Activated CD4-positive, alpha-beta T cell treated with anti-CD3 and anti-CD28 coated beads, Interleukin-2, amount 10 ng/mL, durations not matched to agents 24 days and 14 days (primary cell): ENCODE measurements around the gene GJD4. TPM values are rescaled to one million over a fixed set of nuclear protein-coding genes. Genes with fewer than 3 reads are reported as not detected.
A peak's percentile ranks its signal among the peaks of the same experiment; 100 is the strongest.

Experiments used
- DNase-seq: peaks from one replicate; pipeline ENCODE4 v3.0.0; 2022
- H3K27ac Mint-ChIP-seq: one replicate; pipeline ENCODE4 v1.8.0; 2022; ENCODE audit warnings: mild to moderate bottlenecking, mixed read lengths
- H3K27me3 Mint-ChIP-seq: one replicate; pipeline ENCODE4 v1.8.0; 2022; ENCODE audit warnings: mixed read lengths
- H3K36me3 Mint-ChIP-seq: one replicate; pipeline ENCODE4 v1.8.0; 2022; ENCODE audit warnings: low read depth, mild to moderate bottlenecking, mixed read lengths
- H3K4me1 Mint-ChIP-seq: one replicate; pipeline ENCODE4 v1.8.0; 2021; ENCODE audit warnings: mixed read lengths
- H3K4me3 Mint-ChIP-seq: one replicate; pipeline ENCODE4 v1.8.0; 2022; ENCODE audit warnings: mild to moderate bottlenecking, moderate library complexity, mixed read lengths
- H3K9me3 Mint-ChIP-seq: one replicate; pipeline ENCODE4 v1.8.0; 2021; ENCODE audit warnings: mixed read lengths
- intact Hi-C: fragments of 100-400 bp; cut with micrococcal nuclease; formaldehyde crosslinking; loops from one replicate; pipeline ENCODE4 v1.15.1; 2023
- total RNA-seq: library from RNA; stranded (reverse); gene quantifications from 2 replicates; pipeline ENCODE4 v1.2.3, GENCODE V29; 2022

Gene GJD4
- total RNA-seq, 1 donor from 2014 or later = not detected

DNA sequence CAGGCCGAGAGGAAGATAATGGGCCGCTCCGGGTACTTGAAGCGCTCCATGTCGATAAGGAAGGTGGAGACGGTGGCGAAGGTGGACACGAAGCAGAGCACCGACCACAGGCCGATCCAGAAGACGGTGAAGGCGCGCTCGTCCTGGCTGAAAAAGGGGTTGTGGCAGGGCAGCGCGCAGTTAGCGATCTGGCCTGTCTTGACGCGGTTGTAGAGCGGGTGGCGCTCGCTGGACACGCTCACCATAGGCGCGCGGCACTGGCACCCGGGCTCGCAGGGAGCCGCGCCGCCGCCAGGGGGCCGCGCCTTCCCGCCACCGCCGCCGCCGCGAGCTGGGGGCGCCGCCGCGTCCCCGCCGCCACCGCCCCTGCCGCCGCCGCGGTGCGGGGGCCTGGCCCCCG, 35.3 kb downstream of the GJD4 start:
- Mint-ChIP-seq H3K4me3 (peak overlapping the region; percentile 83), H3K36me3 (no peaks in the 10 kb centered on the region), H3K4me1 (peaks cover 11% of the 10 kb centered on the region), H3K27me3 (peaks cover 74% of the 10 kb centered on the region), H3K9me3 (no peaks in the 10 kb centered on the region), H3K27ac (no peak overlapping the region)
- intact Hi-C loops = loop anchor here (5.0 kb wide), 2 partner anchors 518 to 1242 kb away; no protein-coding TSS in a partner anchor
- peak; percentile 79 for DNase-seq

DNA sequence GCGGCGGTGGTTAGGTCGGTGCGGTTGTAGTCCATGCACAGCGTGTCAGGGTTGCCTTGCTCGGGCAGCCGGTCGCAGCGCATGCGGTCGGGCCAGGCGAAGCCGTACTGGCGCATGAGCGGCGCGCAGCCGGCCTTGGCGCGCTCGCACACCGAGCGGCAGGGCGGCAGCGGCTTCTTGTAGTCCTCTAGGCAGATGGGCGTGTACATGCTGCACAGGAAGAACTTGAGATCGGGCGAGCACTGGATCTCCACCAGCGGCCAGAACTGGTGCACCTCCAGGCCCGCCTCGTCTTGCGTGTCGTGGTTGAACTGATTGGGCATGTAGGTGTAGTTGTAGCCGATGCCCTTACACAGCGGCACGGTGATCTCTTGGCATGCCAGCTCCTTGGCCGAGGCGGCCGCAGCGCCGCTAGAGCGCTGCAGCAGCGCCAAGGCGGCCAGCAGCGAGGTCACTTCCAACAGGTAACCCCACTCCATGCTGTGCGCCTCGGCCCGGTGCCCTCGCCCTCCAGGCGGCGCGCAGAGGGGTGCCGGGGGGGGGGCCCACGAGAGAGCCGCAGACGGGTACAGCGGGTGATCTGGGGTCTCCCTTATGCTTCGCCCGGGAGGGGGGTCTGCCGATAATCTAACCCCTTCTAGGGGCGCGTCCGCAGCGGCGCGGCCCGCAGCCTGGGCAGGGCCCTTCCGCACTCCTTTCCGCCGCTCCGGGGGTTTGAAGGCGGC, 36.0 kb downstream of the GJD4 start:
- Mint-ChIP-seq H3K36me3 (no peaks in the 10 kb centered on the region), H3K4me1 (peaks cover 11% of the 10 kb centered on the region), H3K27me3 (peaks cover 70% of the 10 kb centered on the region), H3K4me3 (peak overlapping the region; percentile 75), H3K27ac (no peak overlapping the region), H3K9me3 (no peaks in the 10 kb centered on the region)
- DNase-seq = peak; percentile 83
- intact Hi-C loops = loop anchor here (5.0 kb wide), 2 partner anchors 519 to 1241 kb away; no protein-coding TSS in a partner anchor

DNA sequence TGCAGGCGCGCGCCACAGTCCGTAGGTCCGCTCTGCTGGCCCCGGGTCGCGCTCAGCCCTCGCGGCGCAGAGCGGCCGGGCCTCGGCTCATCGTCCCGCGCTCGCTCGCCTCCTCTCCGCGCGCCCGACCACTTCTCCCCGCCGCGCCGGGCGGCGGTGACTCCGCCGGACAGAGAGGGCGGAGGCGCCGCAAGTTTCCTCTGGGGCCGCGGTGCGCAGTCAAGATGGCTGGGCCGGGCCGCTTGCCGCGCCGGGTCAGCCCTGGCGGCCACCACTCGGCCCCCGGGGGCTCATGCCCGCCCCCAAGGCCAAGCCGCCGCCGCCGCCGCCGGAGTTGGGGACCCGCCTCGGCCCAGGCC, 36.5 kb downstream of the GJD4 start:
- intact Hi-C loops = loop anchor here (5.0 kb wide), 2 partner anchors 519 to 1241 kb away; no protein-coding TSS in a partner anchor
- H3K27me3 Mint-ChIP-seq = peaks cover 69% of the 10 kb centered on the region
- peak; percentile 68 for DNase-seq
- peaks cover 11% of the 10 kb centered on the region for H3K4me1 Mint-ChIP-seq
- H3K27ac Mint-ChIP-seq = no peak overlapping the region
- no peaks in the 10 kb centered on the region for H3K36me3 Mint-ChIP-seq
- peak overlapping the region; percentile 82 for H3K4me3 Mint-ChIP-seq
- H3K9me3 Mint-ChIP-seq = no peaks in the 10 kb centered on the region

DNA sequence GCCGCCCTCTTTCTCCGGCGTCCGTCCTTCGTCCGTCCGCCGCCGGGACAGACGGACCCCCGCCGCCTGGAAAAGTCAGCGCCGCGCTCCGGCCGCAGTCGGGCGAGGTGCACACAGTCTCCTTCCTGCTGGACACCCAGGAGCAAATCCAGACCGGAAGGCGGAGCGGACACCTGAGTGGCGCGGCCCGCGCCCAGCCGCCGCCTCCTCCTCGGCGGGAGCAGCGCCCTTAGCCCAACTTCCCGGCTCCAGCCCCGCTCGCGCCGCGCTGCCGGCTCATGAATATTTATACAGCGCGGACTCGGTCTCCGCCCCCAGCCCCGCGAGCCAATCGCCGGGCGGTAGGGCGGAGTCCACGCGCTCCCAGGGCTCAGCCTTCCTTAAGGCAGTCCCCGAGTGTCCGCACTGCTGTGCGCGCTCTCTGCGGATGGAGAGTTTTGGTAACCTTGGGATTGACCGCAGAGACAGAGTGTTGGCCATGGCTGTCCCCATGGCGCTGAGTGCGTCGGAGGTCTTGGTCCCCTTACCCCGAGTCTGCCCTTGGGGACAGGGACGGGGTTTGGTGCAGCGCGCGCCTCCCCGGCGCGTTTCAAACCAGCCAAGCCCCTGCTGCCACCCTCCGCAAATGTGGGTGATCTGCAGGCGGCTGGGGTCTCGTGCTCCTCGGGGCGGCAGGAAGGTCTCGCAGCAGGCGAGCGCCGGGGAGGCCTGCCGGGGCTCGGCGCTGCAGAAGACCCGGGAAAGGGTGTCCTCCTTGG, 37.1 kb downstream of the GJD4 start, which contains the start of gene FZD8:
Gene FZD8 (minus strand): TSS at position 262 of the 758 bp plus-strand sequence. CDS start 867 bp downstream, outside the sequence.
- H3K27me3 Mint-ChIP-seq = peaks cover 67% of the 10 kb centered on the region
- no peak within 1 kb of the TSS for H3K27ac Mint-ChIP-seq
- H3K4me3 Mint-ChIP-seq = peak within 1 kb of the TSS; percentile 82
- intact Hi-C loops = loop anchor here (5.0 kb wide), 2 partner anchors 520 to 1240 kb away; no protein-coding TSS in a partner anchor
- DNase-seq = peak; percentile 91
- H3K36me3 Mint-ChIP-seq = no peaks in the 10 kb centered on the region
- H3K9me3 Mint-ChIP-seq = no peaks in the 10 kb centered on the region
- H3K4me1 Mint-ChIP-seq = peaks cover 11% of the 10 kb centered on the region

DNA sequence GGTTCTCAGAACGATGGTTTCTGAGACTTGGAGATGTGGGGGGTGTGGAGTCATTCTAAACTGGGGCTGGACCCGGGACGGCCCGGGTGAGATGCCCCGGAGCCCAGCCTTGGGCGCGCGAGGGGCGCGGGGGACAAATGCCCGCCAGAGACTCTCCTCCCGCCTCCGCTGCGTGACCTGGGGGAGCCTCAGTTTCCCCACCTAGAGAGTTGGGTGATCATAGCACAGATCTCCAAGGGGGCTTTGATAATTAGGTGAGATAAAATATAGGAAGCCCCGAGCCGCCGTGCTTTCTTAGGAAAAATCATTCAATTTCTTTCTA, 37.6 kb downstream of the GJD4 start:
- peaks cover 61% of the 10 kb centered on the region for H3K27me3 Mint-ChIP-seq
- intact Hi-C loops = loop anchor here (5.0 kb wide), 2 partner anchors 520 to 1240 kb away; no protein-coding TSS in a partner anchor
- no peaks in the 10 kb centered on the region for H3K9me3 Mint-ChIP-seq
- peak overlapping the region; percentile 82 for H3K4me3 Mint-ChIP-seq
- no peak for DNase-seq
- peaks cover 11% of the 10 kb centered on the region for H3K4me1 Mint-ChIP-seq
- H3K27ac Mint-ChIP-seq = no peak overlapping the region
- H3K36me3 Mint-ChIP-seq = no peaks in the 10 kb centered on the region

DNA sequence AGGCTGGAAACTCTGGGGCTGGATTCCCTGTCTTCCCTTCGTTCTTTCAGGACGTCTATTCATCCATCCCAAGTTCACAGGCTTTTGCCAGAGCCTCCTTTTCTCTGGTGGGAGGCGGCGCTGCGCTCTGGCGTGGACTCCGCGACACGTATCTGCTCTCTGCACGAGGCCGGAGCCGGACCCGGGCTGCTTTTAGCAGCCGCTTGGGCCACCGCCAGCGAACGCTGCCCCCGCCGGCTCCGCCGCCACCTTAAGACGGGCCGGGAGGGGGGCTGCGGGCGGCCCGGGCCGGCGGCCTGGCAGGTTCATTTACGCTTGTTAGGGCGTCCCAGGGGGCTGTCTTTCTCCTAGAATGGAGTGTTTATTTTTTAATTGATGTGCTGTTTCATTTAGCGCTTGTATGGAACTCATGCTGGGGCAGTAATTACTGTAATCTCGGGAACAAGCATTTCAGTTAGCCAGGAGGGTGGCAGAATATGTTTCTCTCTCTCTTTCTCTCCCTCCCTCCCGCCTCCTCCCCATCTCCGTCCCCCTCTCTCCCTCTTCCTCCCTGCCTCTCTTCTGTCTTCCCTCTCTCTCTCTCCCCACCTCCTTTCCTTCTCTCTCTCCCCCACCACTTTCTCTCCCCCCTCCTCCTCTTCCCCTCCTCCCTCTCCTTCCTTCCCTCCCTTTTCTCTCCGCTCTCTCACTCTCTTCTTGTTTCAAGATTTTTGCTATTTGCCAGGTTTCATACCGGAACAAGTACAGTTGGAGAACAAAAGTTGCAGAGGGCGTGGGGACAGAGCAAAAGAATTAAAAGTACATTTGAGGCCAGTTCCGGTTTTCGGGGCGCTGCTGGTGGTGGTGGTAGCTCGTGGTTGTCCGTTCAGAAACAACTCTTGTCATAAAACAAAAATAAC, 38.3 kb downstream of the GJD4 start:
- peak; percentile 61 for DNase-seq
- Mint-ChIP-seq H3K9me3 (no peaks in the 10 kb centered on the region), H3K4me3 (peak overlapping the region; percentile 82), H3K27me3 (peaks cover 55% of the 10 kb centered on the region), H3K4me1 (peaks cover 11% of the 10 kb centered on the region), H3K36me3 (no peaks in the 10 kb centered on the region), H3K27ac (no peak overlapping the region)
- intact Hi-C loops = loop anchor here (5.0 kb wide), 2 partner anchors 521 to 1239 kb away; no protein-coding TSS in a partner anchor

DNA sequence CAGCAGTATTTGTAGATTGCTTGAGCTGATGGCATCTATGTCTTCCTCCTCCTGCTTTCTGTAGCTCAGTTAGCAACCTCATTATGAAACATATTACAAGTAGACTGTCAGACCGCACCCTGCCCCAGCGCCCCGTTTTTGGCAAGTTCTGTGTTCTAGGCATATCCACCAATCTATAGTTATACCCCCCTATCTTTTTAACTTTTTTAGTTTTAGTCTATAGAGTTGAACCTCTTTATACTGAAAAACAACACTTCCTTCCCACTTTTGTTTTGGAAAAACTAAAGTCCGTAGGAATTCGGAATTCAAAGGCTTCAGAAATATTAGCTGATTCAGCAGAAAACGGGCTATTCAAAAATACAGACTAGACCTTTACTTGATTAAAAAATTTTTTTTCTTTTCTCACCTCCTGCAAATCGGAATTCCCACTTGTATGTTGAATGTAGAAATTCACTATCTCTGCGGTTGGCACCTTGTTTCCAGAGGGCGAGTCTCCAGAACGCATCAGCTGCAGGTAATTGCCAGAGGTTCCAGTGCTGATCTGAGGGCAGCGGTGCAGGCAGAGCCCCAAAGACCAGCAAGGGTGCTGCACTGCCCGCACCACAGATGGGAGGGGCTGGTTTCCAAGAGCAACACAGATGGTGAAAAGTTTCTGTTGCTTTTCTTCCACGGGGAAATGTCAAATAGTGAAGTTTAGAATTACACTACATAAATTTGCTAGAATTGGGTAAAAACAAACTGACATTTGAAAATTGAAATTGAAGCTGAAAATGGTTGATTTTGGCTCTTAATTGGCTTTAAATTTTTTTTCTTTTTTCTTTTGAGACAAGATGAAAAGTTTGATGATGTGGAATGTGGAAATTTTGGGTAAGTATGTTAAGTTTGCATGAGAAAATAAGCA, 39.2 kb downstream of the GJD4 start:
- Mint-ChIP-seq H3K4me1 (peaks cover 11% of the 10 kb centered on the region), H3K9me3 (no peaks in the 10 kb centered on the region), H3K27me3 (peaks cover 51% of the 10 kb centered on the region), H3K36me3 (no peaks in the 10 kb centered on the region), H3K27ac (no peak overlapping the region), H3K4me3 (peak overlapping the region; percentile 82)
- no peak for DNase-seq
- intact Hi-C loops = loop anchor here (5.0 kb wide), 2 partner anchors 522 to 1238 kb away; no protein-coding TSS in a partner anchor

DNA sequence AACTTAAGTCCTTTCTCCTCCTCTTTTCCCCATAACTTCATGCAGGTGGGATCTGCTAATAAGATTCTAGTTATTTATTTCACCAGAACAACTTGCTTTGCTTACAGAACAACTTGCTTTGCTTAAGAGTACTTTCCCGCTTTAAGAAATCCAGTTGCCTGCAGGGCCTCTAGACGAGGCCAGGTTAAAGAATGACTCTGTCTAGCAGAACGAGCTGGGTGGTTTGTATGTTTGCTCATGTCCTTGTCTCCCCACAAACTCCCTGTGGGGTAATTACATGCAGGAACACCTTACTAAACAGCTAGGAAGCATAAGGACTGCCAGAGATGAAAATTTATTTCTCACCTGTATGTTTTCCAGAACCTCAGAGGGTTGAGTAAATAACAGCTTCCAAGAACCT, 45.8 kb downstream of the GJD4 start:
- no peak for DNase-seq
- Mint-ChIP-seq H3K27me3 (peaks cover 9% of the 10 kb centered on the region), H3K27ac (no peak overlapping the region), H3K9me3 (no peaks in the 10 kb centered on the region), H3K4me1 (no peaks in the 10 kb centered on the region), H3K4me3 (no peak overlapping the region), H3K36me3 (no peaks in the 10 kb centered on the region)
- intact Hi-C loops = no loop called here

DNA sequence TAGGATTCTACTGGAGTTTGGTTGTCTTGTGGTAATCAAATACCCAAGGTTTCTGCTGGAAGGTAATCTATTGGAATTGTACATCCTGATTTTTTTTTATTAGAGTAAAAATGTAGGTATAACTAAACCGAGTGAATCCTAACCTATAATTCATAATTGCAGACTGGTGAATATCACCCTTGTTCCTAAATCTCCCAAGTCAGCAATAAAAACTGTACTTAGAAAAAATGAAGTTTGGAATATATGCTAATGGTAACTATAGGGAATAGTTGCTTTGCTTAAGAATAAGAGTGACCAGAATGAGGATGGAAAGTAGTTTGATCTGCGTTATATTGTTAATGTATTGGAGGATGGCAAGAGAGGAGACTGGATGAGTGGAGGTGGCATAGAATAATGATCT, 47.7 kb downstream of the GJD4 start:
- intact Hi-C loops = no loop called here
- Mint-ChIP-seq H3K27ac (no peak overlapping the region), H3K27me3 (peaks cover 8% of the 10 kb centered on the region), H3K36me3 (no peaks in the 10 kb centered on the region), H3K4me1 (no peaks in the 10 kb centered on the region), H3K4me3 (no peak overlapping the region), H3K9me3 (no peaks in the 10 kb centered on the region)
- no peak for DNase-seq

DNA sequence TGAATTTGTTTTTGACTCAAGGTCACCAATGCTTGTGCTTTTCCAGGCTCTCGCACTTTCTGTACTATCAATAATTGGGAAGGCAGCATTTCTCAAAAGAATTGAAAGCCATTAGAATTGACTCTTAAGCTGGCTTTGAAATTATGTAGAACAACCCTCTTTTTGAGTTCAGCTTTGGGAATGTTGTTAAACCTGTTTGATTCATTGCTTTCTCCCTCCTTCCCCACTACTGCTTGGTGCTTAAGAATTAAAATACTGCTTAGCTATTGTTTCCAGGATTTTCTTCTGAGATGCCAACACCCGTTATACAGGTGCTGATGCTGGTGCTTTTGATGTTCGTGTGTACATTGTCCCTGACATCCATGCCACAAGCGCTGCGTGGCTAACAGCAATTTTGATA, 52.5 kb downstream of the GJD4 start:
- H3K36me3 Mint-ChIP-seq = no peaks in the 10 kb centered on the region
- DNase-seq = no peak
- intact Hi-C loops = no loop called here
- H3K27ac Mint-ChIP-seq = no peak overlapping the region
- H3K9me3 Mint-ChIP-seq = peaks cover 3% of the 10 kb centered on the region
- no peak overlapping the region for H3K4me3 Mint-ChIP-seq
- peaks cover 10% of the 10 kb centered on the region for H3K27me3 Mint-ChIP-seq
- no peaks in the 10 kb centered on the region for H3K4me1 Mint-ChIP-seq
